HepG2 (cell line): ENCODE results near the gene SAMD15. TPM values are rescaled to one million over a fixed set of nuclear protein-coding genes. Genes with fewer than 3 reads are reported as not detected.

Source experiments
- ATAC-seq: fragments of 200-7000 bp; cut with Tn5 transposase; 3 replicates; pipeline ENCODE4 v1.9.1; 2020; ENCODE audit warnings: mild to moderate bottlenecking, moderate library complexity
- BruUV-seq: library from RNA; stranded (reverse); fragments of 400-500 nt; replicated peaks from 2 replicates; lab custom pipeline; 2021; lab: Mats Ljungman, UMichigan
- CTCF ChIA-PET: fragments of 300-600 bp; formaldehyde crosslinking; extraction: SDS; loops from one replicate; lab custom pipeline; 2021; ENCODE audit warnings: low total read pairs, inconsistent platforms, low intra/inter-chr PET ratio; lab: Yijun Ruan, JAX
- POLR2A ChIA-PET: fragments of 350-600 bp; sonication (Branson Sonifier 250); formaldehyde crosslinking; loops from one replicate; lab custom pipeline; 2020; ENCODE audit warnings: antibody characterized with exemption, inconsistent platforms; lab: Yijun Ruan, JAX
- DNase-seq: peaks from one replicate; pipeline ENCODE4 v3.0.0-alpha.2; 2015; ENCODE audit warnings: low spot score
- FAIRE-seq: peaks from 3 replicates; lab custom pipeline; 2011; peaks lifted over from hg19 to GRCh38; lab: Jason Lieb, UNC
- H2AFZ ChIP-seq: one replicate; pipeline ENCODE4 v1.6.1; 2011; ENCODE audit warnings: low read length, inconsistent platforms
- H3K27ac ChIP-seq: fragments of 300-600 bp; 3 replicates; pipeline ENCODE4 v1.8.0; 2011; ENCODE audit warnings: mixed run types, mild to moderate bottlenecking, mixed read lengths, low read length, inconsistent platforms; ENCODE audit not compliant: insufficient read depth; ENCODE audit errors: extremely low read length
- H3K27me3 ChIP-seq, 2 experiments: fragments of 200-600 bp in 1 of 2; 2 replicates in 1 of 2; 3 replicates in 1 of 2; pipeline versions ENCODE4 v1.6.0 to v1.8.0; 2011; ENCODE audit warnings: low read length in 2 of 2, mild to moderate bottlenecking in 2 of 2, moderate library complexity in 2 of 2, inconsistent platforms in 1 of 2; ENCODE audit not compliant: insufficient read depth in 2 of 2, control insufficient read depth in 1 of 2
- H3K36me3 ChIP-seq, 2 experiments: fragments of 200-600 bp in 1 of 2; replicated peaks in 1 of 2; 2 replicates in 1 of 2; 3 replicates in 1 of 2; pipeline versions ENCODE4 v1.5.1 to v1.8.0; 2011; ENCODE audit warnings: low read length in 2 of 2, inconsistent platforms in 1 of 2; ENCODE audit not compliant: insufficient read depth in 2 of 2, control insufficient read depth in 1 of 2
- H3K4me1 ChIP-seq: 2 replicates; pipeline ENCODE4 v1.5.1; 2012; ENCODE audit warnings: low read length, inconsistent platforms; ENCODE audit not compliant: insufficient read depth
- H3K4me2 ChIP-seq: 2 replicates; pipeline ENCODE4 v1.6.0; 2011; ENCODE audit warnings: low read depth, low read length, inconsistent platforms
- H3K4me3 ChIP-seq, 3 experiments: fragments of 200-600 bp in 1 of 3; sonication (generic), shearing (Covaris generic) in 1 of 3; replicated peaks in 1 of 3; 2 replicates each; pipeline ENCODE4 v1.5.1; 2011 to 2016; ENCODE audit warnings: low read length in 3 of 3, inconsistent platforms in 2 of 3, low read depth in 2 of 3, mild to moderate bottlenecking in 2 of 3, control low read depth in 1 of 3, mixed read lengths in 1 of 3; ENCODE audit not compliant: insufficient read depth in 1 of 3
- H3K79me2 ChIP-seq: one replicate; pipeline ENCODE4 v1.6.1; 2011; ENCODE audit warnings: low read length, inconsistent platforms; ENCODE audit not compliant: insufficient read depth
- H3K9ac ChIP-seq: 2 replicates; pipeline ENCODE4 v1.6.0; 2011; ENCODE audit warnings: mild to moderate bottlenecking, low read depth, low read length, inconsistent platforms; ENCODE audit not compliant: insufficient read depth
- H3K9me3 ChIP-seq: 2 replicates; pipeline ENCODE4 v1.5.1; 2012; ENCODE audit warnings: mild to moderate bottlenecking, low read length
- H4K20me1 ChIP-seq: 2 replicates; pipeline ENCODE4 v1.6.0; 2011; ENCODE audit warnings: inconsistent platforms, mild to moderate bottlenecking, low read length, moderate library complexity; ENCODE audit not compliant: insufficient read depth
- ATF7 ChIP-seq, 2 experiments: fragments of 450-650 bp in 1 of 2; sonication (generic) in 1 of 2; formaldehyde crosslinking in 1 of 2; IDR thresholded peaks; 2 replicates each; pipeline versions ENCODE4 v1.4.0 to v1.6.1; 2016 to 2020; ENCODE audit warnings: antibody characterized with exemption in 1 of 2, mild to moderate bottlenecking in 1 of 2, missing genetic modification reagents in 1 of 2
- ATF7-NPFF ChIP-seq: sonication (generic); formaldehyde crosslinking; IDR thresholded peaks from 2 replicates; pipeline ENCODE4 v1.8.1; 2023; ENCODE audit warnings: mild to moderate bottlenecking, low read depth, missing genetic modification reagents, moderate library complexity
- HNF4A ChIP-seq: sonication (generic); formaldehyde crosslinking; IDR thresholded peaks from 2 replicates; pipeline ENCODE4 v1.4.0; 2020; ENCODE audit warnings: missing genetic modification reagents
- JUN ChIP-seq: sonication (generic); formaldehyde crosslinking; IDR thresholded peaks from 2 replicates; pipeline ENCODE4 v1.4.0; 2020; ENCODE audit warnings: mild to moderate bottlenecking, missing genetic modification reagents
- NCOA2 ChIP-seq: sonication (generic); formaldehyde crosslinking; IDR thresholded peaks from 2 replicates; pipeline ENCODE4 v1.8.0; 2022; ENCODE audit warnings: inconsistent platforms
- NR2F6 ChIP-seq, 2 experiments: IDR thresholded peaks; 2 replicates each; pipeline ENCODE4 v1.6.1; 2016; ENCODE audit warnings: antibody characterized with exemption in 1 of 2, mild to moderate bottlenecking in 1 of 2
- RBFOX2 ChIP-seq: fragments of 200-400 bp; formaldehyde crosslinking; IDR thresholded peaks from 2 replicates; pipeline ENCODE4 v1.6.1; 2017; ENCODE audit warnings: low read depth, mild to moderate bottlenecking, low read length
- THYN1 ChIP-seq: sonication (generic); formaldehyde crosslinking; IDR thresholded peaks from 2 replicates; pipeline ENCODE4 v1.8.1; 2023; ENCODE audit warnings: low read depth, mild to moderate bottlenecking, moderate library complexity, missing genetic modification reagents, borderline replicate concordance
- TP53 ChIP-seq: sonication (generic); formaldehyde crosslinking; conservative IDR thresholded peaks from 2 replicates; pipeline ENCODE4 v1.4.0; 2020; ENCODE audit warnings: missing genetic modification reagents
- ZFP37 ChIP-seq: sonication (generic); formaldehyde crosslinking; IDR thresholded peaks from 2 replicates; pipeline ENCODE4 v1.4.0; 2020; ENCODE audit warnings: missing genetic modification reagents, borderline replicate concordance
- ZNF431 ChIP-seq: sonication (generic); formaldehyde crosslinking; IDR thresholded peaks from 2 replicates; pipeline ENCODE4 v1.9.0; 2022; ENCODE audit warnings: missing genetic modification reagents, low read depth, mild to moderate bottlenecking, borderline replicate concordance
- ZNF746 ChIP-seq: sonication (generic); formaldehyde crosslinking; IDR thresholded peaks from 2 replicates; pipeline ENCODE4 v1.8.0; 2022; ENCODE audit warnings: mild to moderate bottlenecking, missing genetic modification reagents
- WGBS: methylation state at CpG from one replicate; pipeline ENCODE4 v1.1.6; 2017; ENCODE audit warnings: low lambda C conversion rate; 5-methylcytosine and 5-hydroxymethylcytosine counted together
- in situ Hi-C: cut with HindIII; loops from 2 replicates; pipeline ENCODE4 v1.10.0; 2017; ENCODE audit warnings: low pct_unique_long_range_greater_than_20kb; ENCODE audit not compliant: extremely low pct_ligation_motif_present
- intact Hi-C: fragments of 100-400 bp; cut with micrococcal nuclease; formaldehyde crosslinking; loops from one replicate; pipeline ENCODE4 v1.10.0; 2022; ENCODE audit not compliant: unreplicated experiment
- polyA plus RNA-seq, 8 experiments: library from polyadenylated mRNA; depleted of rRNA in 3 of 8; stranded (reverse) in 7 of 8; unstranded in 1 of 8; fragments of >200 nt; fragmentation: Illumina TruSeq in 4 of 8; extraction: Trizol in 4 of 8; gene quantifications; 2 replicates each; pipeline versions ENCODE4 v1.2.1 to v1.2.3, GENCODE V29; 2011 to 2016; ENCODE audit warnings: low read depth in 4 of 8, missing spikeins in 1 of 8, mixed read lengths in 1 of 8; ENCODE audit not compliant: insufficient read depth in 1 of 8
- total RNA-seq, 5 experiments: library from RNA; depleted of rRNA; stranded (reverse); fragments of >200 nt; fragmentation: Illumina TruSeq; extraction: Trizol; gene quantifications; 2 replicates each; pipeline ENCODE4 v1.2.3, GENCODE V29; 2016; ENCODE audit warnings: low read depth in 1 of 5

SAMD15 gene
- total and polyA plus RNA-seq, 2 of the 13 experiments (the other 11 are each of a cell fraction or from before 2014, with no cell fraction given): 0.09 to 1.3 TPM

- H3K9me3 ChIP-seq: no peaks in the 10 kb centered on the region
- no peaks in the 10 kb centered on the region for H4K20me1 ChIP-seq
- TF ChIP-seq ZFP37 (CRISPR knock-in tag) (no peak), JUN (CRISPR knock-in tag) (no peak), RBFOX2 (no peak), ATF7 (IDR thresholded peaks at IDR 0.05) (no peak), ATF7 (CRISPR knock-in tag; IDR thresholded peaks at IDR 0.05) (no peak), TP53 (CRISPR knock-in tag) (no peak)
- CTCF ChIA-PET: no interaction called here
- H3K36me3 ChIP-seq: no peaks in the 10 kb centered on the region
- no peak overlapping the region for H3K9ac ChIP-seq
- no peak overlapping the region for H3K4me3 ChIP-seq
- no peak for FAIRE-seq
- H3K27me3 ChIP-seq: no peaks in the 10 kb centered on the region
- no peak for DNase-seq
- H3K4me2 ChIP-seq: no peak overlapping the region
- no peak for ATAC-seq
- intact Hi-C loops: no loop called here
- BruUV-seq: no TSS peak
- no peak overlapping the region for H2AFZ ChIP-seq
- H3K27ac ChIP-seq: no peak overlapping the region
- POLR2A ChIA-PET: no interaction called here
- in situ Hi-C loops: no loop called here
- WGBS: 82% methylated on average over 5 of the region's 6 CpGs
- peaks cover 9% of the 10 kb centered on the region for H3K4me1 ChIP-seq
- H3K79me2 ChIP-seq: no peaks in the 10 kb centered on the region
Observed at GRCh38 chr14:77406718-77407117, 29.5 kb downstream of the SAMD15 start.

- no peak overlapping the region for H2AFZ ChIP-seq
Observed at GRCh38 chr14:77407158-77407557, 30.0 kb downstream of the SAMD15 start.

More at GRCh38 chr14:77407158-77407557, 30.0 kb downstream of the SAMD15 start:
- no peak overlapping the region for H3K4me3 ChIP-seq
- ChIA-PET POLR2A (no interaction called here), CTCF (no interaction called here)
- H4K20me1 ChIP-seq: no peaks in the 10 kb centered on the region
- 96% methylated on average over 2 of the region's 2 CpGs for WGBS
- no peaks in the 10 kb centered on the region for H3K9me3 ChIP-seq
- H3K4me2 ChIP-seq: no peak overlapping the region
- H3K9ac ChIP-seq: no peak overlapping the region
- no peaks in the 10 kb centered on the region for H3K36me3 ChIP-seq
- ATAC-seq (no peak), FAIRE-seq (no peak), DNase-seq (no peak)
- peaks cover 9% of the 10 kb centered on the region for H3K4me1 ChIP-seq
- no TSS peak for BruUV-seq
- no peaks in the 10 kb centered on the region for H3K27me3 ChIP-seq
- intact Hi-C loops: no loop called here
- TF ChIP-seq ATF7-NPFF (CRISPR knock-in tag) (no peak), NCOA2 (CRISPR knock-in tag) (no peak), THYN1 (no peak), HNF4A (CRISPR knock-in tag) (no peak), ZNF746 (no peak), NR2F6 (IDR thresholded peaks at IDR 0.05) (no peak), NR2F6 (CRISPR knock-in tag; IDR thresholded peaks at IDR 0.05) (no peak), ZNF431 (CRISPR knock-in tag) (no peak)
- in situ Hi-C loops: no loop called here
- H3K27ac ChIP-seq: no peak overlapping the region
- H3K79me2 ChIP-seq: no peaks in the 10 kb centered on the region
